Measurements from ENCODE around the gene NEK10. TPM values are rescaled to one million over a fixed set of nuclear protein-coding genes. Genes with fewer than 3 reads are reported as not detected.
A peak's percentile ranks its signal among the peaks of the same experiment; 100 is the strongest.

The NEK10 gene
- total and polyA plus RNA-seq, 2 of the 13 experiments (the other 11 are each of a cell fraction or from before 2014, with no cell fraction given), result 2.8 to 14.2 TPM

- TF ChIP-seq MED8 (CRISPR knock-in tag; IDR thresholded peaks at IDR 0.05; ENCODE audit: insufficient replicate concordance), result no peak
- TF ChIP-seq ZNF746 (CRISPR knock-in tag; IDR thresholded peaks at IDR 0.05), result no peak
- TF ChIP-seq ZSCAN9 (CRISPR knock-in tag; IDR thresholded peaks at IDR 0.05; ENCODE audit: borderline replicate concordance), result no peak
- TF ChIP-seq PTBP1 (IDR thresholded peaks at IDR 0.05; ENCODE audit: low read depth, low read length, poor library complexity, severe bottlenecking), result no peak
- TF ChIP-seq ZNF354B (CRISPR knock-in tag; IDR thresholded peaks at IDR 0.05), result no peak
- no peak for TF ChIP-seq ZNF512B (CRISPR knock-in tag; IDR thresholded peaks at IDR 0.05; ENCODE audit: borderline replicate concordance)
- no peak for TF ChIP-seq ZXDC (CRISPR knock-in tag; IDR thresholded peaks at IDR 0.05)
- no peak for TF ChIP-seq ZFP1 (CRISPR knock-in tag; IDR thresholded peaks at IDR 0.05)
- TF ChIP-seq ATF6 (CRISPR knock-in tag; conservative IDR thresholded peaks at IDR 0.05), result no peak
- TF ChIP-seq NR0B2 (CRISPR knock-in tag; IDR thresholded peaks at IDR 0.05), result 0 out of 2 replicates have a peak, but pooled peaks have one; percentile 49
- TF ChIP-seq CCAR2 (optimal IDR thresholded peaks at IDR 0.05; ENCODE audit: low read depth, low read length), result no peak
- no peak for TF ChIP-seq TRIM22 (IDR thresholded peaks at IDR 0.05)
- no peak for TF ChIP-seq ZNF276 (CRISPR knock-in tag; IDR thresholded peaks at IDR 0.05; ENCODE audit: low read depth)
- TF ChIP-seq RXRA (CRISPR knock-in tag; IDR thresholded peaks at IDR 0.05), result peak; percentile 50; the same call in 1 of the 2 replicates
- TF ChIP-seq THAP11 (CRISPR knock-in tag; IDR thresholded peaks at IDR 0.05), result peak; percentile 81
- TF ChIP-seq ATF5 (CRISPR knock-in tag; IDR thresholded peaks at IDR 0.05; ENCODE audit: low read depth), result no peak
These were observed at the start of gene NEK10 (continued) for GRCh38 chr3:27368831-27369607.

Data from HepG2 (cell line).